Measurements from ENCODE around the gene ARRDC3.
"Not testable (repeated sequence)": the region's sequence is repeated elsewhere in the genome, so short reads cannot be mapped to it uniquely, and the experiment has no call there.

ARRDC3 gene

GRCh38 chr5:91361055-91361701, 21.9 kb downstream of the ARRDC3 start:
- Mint-ChIP-seq H3K36me3 (ENCODE audit: low read depth) (no peaks in the 10 kb centered on the region), H3K27me3 (ENCODE audit: low read depth, poor library complexity) (peaks cover 3% of the 10 kb centered on the region), H3K4me1 (peaks cover 21% of the 10 kb centered on the region), H3K27ac (no peak overlapping the region), H3K4me3 (no peak overlapping the region), H3K9me3 (no peaks in the 10 kb centered on the region)
- no peak for DNase-seq
- TF ChIP-seq CTCF (IDR thresholded peaks at IDR 0.05): no peak

GRCh38 chr5:91359962-91360609, 23.0 kb downstream of the ARRDC3 start:
- DNase-seq: no peak
- Mint-ChIP-seq H3K4me3 (no peak overlapping the region), H3K4me1 (peaks cover 22% of the 10 kb centered on the region), H3K27ac (no peak overlapping the region), H3K9me3 (no peaks in the 10 kb centered on the region), H3K36me3 (ENCODE audit: low read depth) (no peaks in the 10 kb centered on the region), H3K27me3 (ENCODE audit: low read depth, poor library complexity) (peaks cover 3% of the 10 kb centered on the region)
- no peak for TF ChIP-seq CTCF (IDR thresholded peaks at IDR 0.05)

- H3K9me3 Mint-ChIP-seq: no peaks in the 10 kb centered on the region
- no peak for TF ChIP-seq CTCF (IDR thresholded peaks at IDR 0.05)
- no peak overlapping the region for H3K27ac Mint-ChIP-seq
- peaks cover 27% of the 10 kb centered on the region for H3K4me1 Mint-ChIP-seq
- DNase-seq: no peak
- peaks cover 3% of the 10 kb centered on the region for H3K27me3 Mint-ChIP-seq (ENCODE audit: low read depth, poor library complexity)
- no peak overlapping the region for H3K4me3 Mint-ChIP-seq
- no peaks in the 10 kb centered on the region for H3K36me3 Mint-ChIP-seq (ENCODE audit: low read depth)
Measured at GRCh38 chr5:91357806-91358205, 25.3 kb downstream of the ARRDC3 start.

GRCh38 chr5:91357012-91357634, 26.0 kb downstream of the ARRDC3 start:
- Mint-ChIP-seq H3K27me3 (ENCODE audit: low read depth, poor library complexity) (peaks cover 5% of the 10 kb centered on the region), H3K27ac (no peak overlapping the region), H3K4me1 (peaks cover 28% of the 10 kb centered on the region), H3K4me3 (no peak overlapping the region), H3K9me3 (no peaks in the 10 kb centered on the region), H3K36me3 (ENCODE audit: low read depth) (no peaks in the 10 kb centered on the region)
- DNase-seq: peak; percentile 32
- TF ChIP-seq CTCF (IDR thresholded peaks at IDR 0.05): no peak

GRCh38 chr5:91354867-91355266, 28.2 kb downstream of the ARRDC3 start:
- H3K9me3 Mint-ChIP-seq; H3K27me3 Mint-ChIP-seq (ENCODE audit: low read depth, poor library complexity); DNase-seq; H3K27ac Mint-ChIP-seq; H3K36me3 Mint-ChIP-seq (ENCODE audit: low read depth); H3K4me3 Mint-ChIP-seq: not testable (repeated sequence)
- H3K4me1 Mint-ChIP-seq: peaks cover 28% of the 10 kb centered on the region

- H3K27me3 Mint-ChIP-seq (ENCODE audit: low read depth, poor library complexity): peaks cover 8% of the 10 kb centered on the region
- no peak for TF ChIP-seq CTCF (IDR thresholded peaks at IDR 0.05)
- no peak for DNase-seq
- H3K27ac Mint-ChIP-seq: no peak overlapping the region
- H3K9me3 Mint-ChIP-seq: peaks cover 8% of the 10 kb centered on the region
- H3K4me3 Mint-ChIP-seq: no peak overlapping the region
- H3K4me1 Mint-ChIP-seq: peaks cover 23% of the 10 kb centered on the region
- H3K36me3 Mint-ChIP-seq (ENCODE audit: low read depth): peaks cover 6% of the 10 kb centered on the region
Measured at GRCh38 chr5:91352831-91353695, 30.1 kb downstream of the ARRDC3 start.

Measured in nephron progenitor cell (in vitro differentiated cells).